ENCODE measurements around the gene DOCK8.

DOCK8 gene

DNA sequence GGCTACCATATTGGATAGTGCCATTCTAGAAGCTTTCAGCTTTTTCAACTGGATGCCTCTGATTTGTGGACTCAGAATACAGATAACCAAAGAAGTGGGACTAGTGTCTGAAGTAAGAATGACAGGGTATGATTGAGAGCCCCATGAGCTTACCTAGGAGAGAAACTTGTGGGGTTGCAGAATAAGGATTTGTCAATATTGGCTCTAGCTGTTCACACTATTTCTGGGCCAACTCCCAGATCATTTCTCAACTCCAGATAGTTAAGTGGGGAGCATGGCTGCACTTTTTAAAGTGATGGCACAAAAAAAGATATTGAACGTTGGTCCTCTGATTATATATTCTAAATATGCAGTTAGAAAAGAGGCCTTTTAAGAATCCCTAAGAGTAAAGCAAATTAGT lies 252.1 kb downstream of the DOCK8 start:
- ATAC-seq: no peak
- TF ChIP-seq, protein P1, sequence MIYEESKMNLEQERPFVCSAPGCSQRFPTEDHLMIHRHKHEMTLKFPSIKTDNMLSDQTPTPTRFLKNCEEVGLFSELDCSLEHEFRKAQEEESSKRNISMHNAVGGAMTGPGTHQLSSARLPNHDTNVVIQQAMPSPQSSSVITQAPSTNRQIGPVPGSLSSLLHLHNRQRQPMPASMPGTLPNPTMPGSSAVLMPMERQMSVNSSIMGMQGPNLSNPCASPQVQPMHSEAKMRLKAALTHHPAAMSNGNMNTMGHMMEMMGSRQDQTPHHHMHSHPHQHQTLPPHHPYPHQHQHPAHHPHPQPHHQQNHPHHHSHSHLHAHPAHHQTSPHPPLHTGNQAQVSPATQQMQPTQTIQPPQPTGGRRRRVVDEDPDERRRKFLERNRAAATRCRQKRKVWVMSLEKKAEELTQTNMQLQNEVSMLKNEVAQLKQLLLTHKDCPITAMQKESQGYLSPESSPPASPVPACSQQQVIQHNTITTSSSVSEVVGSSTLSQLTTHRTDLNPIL (CRISPR knock-in tag; IDR thresholded peaks at IDR 0.05; ENCODE audit: low read depth): no peak
- TF ChIP-seq, protein P2, sequence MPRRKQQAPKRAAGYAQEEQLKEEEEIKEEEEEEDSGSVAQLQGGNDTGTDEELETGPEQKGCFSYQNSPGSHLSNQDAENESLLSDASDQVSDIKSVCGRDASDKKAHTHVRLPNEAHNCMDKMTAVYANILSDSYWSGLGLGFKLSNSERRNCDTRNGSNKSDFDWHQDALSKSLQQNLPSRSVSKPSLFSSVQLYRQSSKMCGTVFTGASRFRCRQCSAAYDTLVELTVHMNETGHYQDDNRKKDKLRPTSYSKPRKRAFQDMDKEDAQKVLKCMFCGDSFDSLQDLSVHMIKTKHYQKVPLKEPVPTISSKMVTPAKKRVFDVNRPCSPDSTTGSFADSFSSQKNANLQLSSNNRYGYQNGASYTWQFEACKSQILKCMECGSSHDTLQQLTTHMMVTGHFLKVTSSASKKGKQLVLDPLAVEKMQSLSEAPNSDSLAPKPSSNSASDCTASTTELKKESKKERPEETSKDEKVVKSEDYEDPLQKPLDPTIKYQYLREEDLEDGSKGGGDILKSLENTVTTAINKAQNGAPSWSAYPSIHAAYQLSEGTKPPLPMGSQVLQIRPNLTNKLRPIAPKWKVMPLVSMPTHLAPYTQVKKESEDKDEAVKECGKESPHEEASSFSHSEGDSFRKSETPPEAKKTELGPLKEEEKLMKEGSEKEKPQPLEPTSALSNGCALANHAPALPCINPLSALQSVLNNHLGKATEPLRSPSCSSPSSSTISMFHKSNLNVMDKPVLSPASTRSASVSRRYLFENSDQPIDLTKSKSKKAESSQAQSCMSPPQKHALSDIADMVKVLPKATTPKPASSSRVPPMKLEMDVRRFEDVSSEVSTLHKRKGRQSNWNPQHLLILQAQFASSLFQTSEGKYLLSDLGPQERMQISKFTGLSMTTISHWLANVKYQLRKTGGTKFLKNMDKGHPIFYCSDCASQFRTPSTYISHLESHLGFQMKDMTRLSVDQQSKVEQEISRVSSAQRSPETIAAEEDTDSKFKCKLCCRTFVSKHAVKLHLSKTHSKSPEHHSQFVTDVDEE (CRISPR knock-in tag; IDR thresholded peaks at IDR 0.05): no peak
- TF ChIP-seq ZNF565 (CRISPR knock-in tag; conservative IDR thresholded peaks at IDR 0.05; ENCODE audit: low read depth): no peak
- no peak for TF ChIP-seq SNAI2 (CRISPR knock-in tag; IDR thresholded peaks at IDR 0.05)
- no peak for TF ChIP-seq ZNF8 (CRISPR knock-in tag; IDR thresholded peaks at IDR 0.05)
- no peak for TF ChIP-seq ZFP30 (CRISPR knock-in tag; IDR thresholded peaks at IDR 0.05)
- TF ChIP-seq GLIS3 (CRISPR knock-in tag; IDR thresholded peaks at IDR 0.05): no peak
- TF ChIP-seq ZC3H10 (CRISPR knock-in tag; IDR thresholded peaks at IDR 0.05): no peak
- TF ChIP-seq PPARA (CRISPR knock-in tag; IDR thresholded peaks at IDR 0.05; ENCODE audit: borderline replicate concordance): no peak

DNA sequence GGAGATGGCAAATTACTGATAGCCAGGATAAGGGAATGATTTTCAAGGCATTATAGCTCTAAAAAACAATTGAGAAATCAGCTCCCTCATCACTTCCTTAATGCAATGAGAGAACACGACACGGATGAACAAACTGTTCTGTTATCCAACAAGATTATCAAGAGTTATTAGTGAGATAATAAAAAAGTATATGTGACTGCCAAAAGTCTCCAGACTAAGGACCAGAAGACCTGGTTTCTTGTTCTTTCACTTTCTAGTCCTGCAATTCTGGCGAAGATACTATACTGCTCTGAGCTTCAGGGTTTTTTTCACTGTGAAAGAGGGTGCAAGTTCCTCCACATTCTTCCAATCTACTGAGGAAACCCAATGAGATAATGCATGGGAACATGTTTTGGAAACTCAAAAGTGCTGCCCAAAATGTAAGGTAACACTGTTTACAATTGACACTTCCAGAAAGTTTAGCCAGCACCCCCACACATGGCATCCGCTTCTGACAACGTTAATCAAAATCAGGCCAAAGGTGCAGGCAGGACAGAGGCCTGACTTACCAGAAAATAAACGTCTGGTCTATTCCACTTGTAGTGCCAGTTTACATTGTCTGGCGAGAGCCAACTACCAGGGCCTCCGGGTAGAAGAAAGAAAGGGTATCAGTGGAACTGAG lies 254.2 kb downstream of the DOCK8 start:
- TF ChIP-seq ZNF70 (CRISPR knock-in tag; IDR thresholded peaks at IDR 0.05) (no peak), ZNF565 (CRISPR knock-in tag; conservative IDR thresholded peaks at IDR 0.05; ENCODE audit: low read depth) (no peak), ISL1 (CRISPR knock-in tag; IDR thresholded peaks at IDR 0.05) (no peak), TOX (CRISPR knock-in tag; IDR thresholded peaks at IDR 0.05; ENCODE audit: borderline replicate concordance) (no peak), GLIS3 (CRISPR knock-in tag; IDR thresholded peaks at IDR 0.05) (no peak), PPARA (CRISPR knock-in tag; IDR thresholded peaks at IDR 0.05; ENCODE audit: borderline replicate concordance) (no peak), SNAI2 (CRISPR knock-in tag; IDR thresholded peaks at IDR 0.05) (no peak), ARNTL (CRISPR knock-in tag; IDR thresholded peaks at IDR 0.05; ENCODE audit: borderline replicate concordance, low read depth) (no peak)
- TF ChIP-seq, protein P3, sequence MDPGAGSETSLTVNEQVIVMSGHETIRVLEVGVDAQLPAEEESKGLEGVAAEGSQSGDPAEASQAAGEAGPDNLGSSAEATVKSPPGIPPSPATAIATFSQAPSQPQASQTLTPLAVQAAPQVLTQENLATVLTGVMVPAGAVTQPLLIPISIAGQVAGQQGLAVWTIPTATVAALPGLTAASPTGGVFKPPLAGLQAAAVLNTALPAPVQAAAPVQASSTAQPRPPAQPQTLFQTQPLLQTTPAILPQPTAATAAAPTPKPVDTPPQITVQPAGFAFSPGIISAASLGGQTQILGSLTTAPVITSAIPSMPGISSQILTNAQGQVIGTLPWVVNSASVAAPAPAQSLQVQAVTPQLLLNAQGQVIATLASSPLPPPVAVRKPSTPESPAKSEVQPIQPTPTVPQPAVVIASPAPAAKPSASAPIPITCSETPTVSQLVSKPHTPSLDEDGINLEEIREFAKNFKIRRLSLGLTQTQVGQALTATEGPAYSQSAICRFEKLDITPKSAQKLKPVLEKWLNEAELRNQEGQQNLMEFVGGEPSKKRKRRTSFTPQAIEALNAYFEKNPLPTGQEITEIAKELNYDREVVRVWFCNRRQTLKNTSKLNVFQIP (CRISPR knock-in tag; IDR thresholded peaks at IDR 0.05; ENCODE audit: borderline replicate concordance, low read depth): no peak
- TF ChIP-seq, protein P4, sequence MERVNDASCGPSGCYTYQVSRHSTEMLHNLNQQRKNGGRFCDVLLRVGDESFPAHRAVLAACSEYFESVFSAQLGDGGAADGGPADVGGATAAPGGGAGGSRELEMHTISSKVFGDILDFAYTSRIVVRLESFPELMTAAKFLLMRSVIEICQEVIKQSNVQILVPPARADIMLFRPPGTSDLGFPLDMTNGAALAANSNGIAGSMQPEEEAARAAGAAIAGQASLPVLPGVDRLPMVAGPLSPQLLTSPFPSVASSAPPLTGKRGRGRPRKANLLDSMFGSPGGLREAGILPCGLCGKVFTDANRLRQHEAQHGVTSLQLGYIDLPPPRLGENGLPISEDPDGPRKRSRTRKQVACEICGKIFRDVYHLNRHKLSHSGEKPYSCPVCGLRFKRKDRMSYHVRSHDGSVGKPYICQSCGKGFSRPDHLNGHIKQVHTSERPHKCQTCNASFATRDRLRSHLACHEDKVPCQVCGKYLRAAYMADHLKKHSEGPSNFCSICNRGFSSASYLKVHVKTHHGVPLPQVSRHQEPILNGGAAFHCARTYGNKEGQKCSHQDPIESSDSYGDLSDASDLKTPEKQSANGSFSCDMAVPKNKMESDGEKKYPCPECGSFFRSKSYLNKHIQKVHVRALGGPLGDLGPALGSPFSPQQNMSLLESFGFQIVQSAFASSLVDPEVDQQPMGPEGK (CRISPR knock-in tag; IDR thresholded peaks at IDR 0.05; ENCODE audit: borderline replicate concordance): no peak
- ATAC-seq: no peak

DNA sequence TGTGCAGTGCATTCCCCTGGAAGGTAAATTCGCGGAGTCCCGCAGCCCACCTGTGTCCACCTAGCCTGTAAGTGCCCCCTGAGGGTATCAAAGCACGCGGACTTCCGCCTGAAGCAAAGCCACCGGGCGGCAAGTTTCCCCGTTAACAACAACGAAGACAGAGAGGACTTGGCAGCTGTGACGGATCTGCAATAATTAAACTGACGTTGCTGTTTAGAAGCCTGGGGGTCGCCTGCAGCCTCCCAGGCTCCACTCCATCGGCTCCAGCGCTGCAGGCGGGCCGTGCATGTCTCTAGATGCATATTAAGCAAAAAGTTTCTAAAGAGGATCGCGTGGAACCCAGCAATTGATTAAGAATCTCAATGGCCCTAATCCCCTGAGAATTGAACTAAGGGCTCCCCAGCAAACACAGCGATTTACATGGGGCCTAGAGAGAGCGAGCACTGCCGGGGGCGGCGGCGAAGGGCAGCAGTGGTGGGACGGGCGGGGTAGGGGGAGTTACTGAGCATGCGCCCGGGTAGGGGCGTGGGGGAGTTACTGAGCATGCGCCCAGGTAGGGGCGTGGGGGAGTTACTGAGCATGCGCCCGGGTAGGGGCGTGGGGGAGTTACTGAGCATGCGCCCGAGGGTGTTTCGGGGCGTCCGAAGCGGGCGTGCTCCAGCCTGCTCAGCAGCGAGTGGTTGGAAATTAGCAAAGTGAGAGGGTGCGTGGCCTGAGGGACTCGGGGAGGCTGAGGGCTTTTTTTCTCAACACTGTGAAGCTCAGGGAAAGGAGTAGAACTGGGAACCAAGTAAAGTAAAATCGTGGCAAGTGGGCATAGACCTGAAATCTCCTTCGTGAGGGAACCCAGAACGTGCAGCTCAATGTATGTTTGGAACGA lies 255.2 kb downstream of the DOCK8 start:
- TF ChIP-seq ZNF565 (CRISPR knock-in tag; conservative IDR thresholded peaks at IDR 0.05; ENCODE audit: low read depth): no peak
- TF ChIP-seq, protein P2 (CRISPR knock-in tag; IDR thresholded peaks at IDR 0.05): no peak
- no peak for TF ChIP-seq ESRRG (CRISPR knock-in tag; IDR thresholded peaks at IDR 0.05)
- TF ChIP-seq PPARA (CRISPR knock-in tag; IDR thresholded peaks at IDR 0.05; ENCODE audit: borderline replicate concordance): no peak
- TF ChIP-seq SNAI2 (CRISPR knock-in tag; IDR thresholded peaks at IDR 0.05): no peak
- TF ChIP-seq ISL1 (CRISPR knock-in tag; IDR thresholded peaks at IDR 0.05): no peak
- TF ChIP-seq, protein P1 (CRISPR knock-in tag; IDR thresholded peaks at IDR 0.05; ENCODE audit: low read depth): no peak
- TF ChIP-seq, protein P3 (CRISPR knock-in tag; IDR thresholded peaks at IDR 0.05; ENCODE audit: borderline replicate concordance, low read depth): no peak
- TF ChIP-seq ZFP30 (CRISPR knock-in tag; IDR thresholded peaks at IDR 0.05): no peak
- no peak for TF ChIP-seq ZNF8 (CRISPR knock-in tag; IDR thresholded peaks at IDR 0.05)
- TF ChIP-seq CSDC2 (CRISPR knock-in tag; IDR thresholded peaks at IDR 0.05): no peak
- TF ChIP-seq ZFP3 (CRISPR knock-in tag; IDR thresholded peaks at IDR 0.05): no peak
- TF ChIP-seq ZC3H10 (CRISPR knock-in tag; IDR thresholded peaks at IDR 0.05): no peak
- TF ChIP-seq RARB (CRISPR knock-in tag; IDR thresholded peaks at IDR 0.05): no peak
- ATAC-seq: peak; percentile 94

Data from SK-N-SH treated with all-trans-retinoic acid at 6 μM for 48 hours (cell line).